Transverse colon (tissue), 4 donors: ENCODE measurements around the gene CDC16.

ENCODE experiments used
- CTCF ChIP-seq, 5 experiments: fragments of 200-600 bp in 3 of 5; fragments of 450-650 bp in 2 of 5; sonication (generic) in 3 of 5; IDR thresholded peaks; 1 replicate in 2 of 5; 2 replicates in 3 of 5; pipeline ENCODE4 v1.5.1; 2016 to 2017; ENCODE audit warnings: antibody characterized with exemption in 5 of 5, inconsistent platforms in 3 of 5, mild to moderate bottlenecking in 2 of 5, moderate library complexity in 1 of 5
- EP300 ChIP-seq: sonication (generic); formaldehyde crosslinking; IDR thresholded peaks from one replicate; pipeline ENCODE4 v1.6.1; 2017; ENCODE audit warnings: antibody characterized with exemption, low read depth
- POLR2A ChIP-seq: fragments of 450-650 bp; IDR thresholded peaks from one replicate; pipeline ENCODE4 v1.6.1; 2016; ENCODE audit warnings: antibody characterized with exemption, mild to moderate bottlenecking, moderate library complexity
- POLR2AphosphoS5 ChIP-seq, 3 donors: sonication (generic); formaldehyde crosslinking; IDR thresholded peaks; one replicate each; pipeline ENCODE4 v1.6.1; 2016; ENCODE audit warnings: antibody characterized with exemption in 3 of 3

GRCh38 chr13:114296448-114296847 is 61.8 kb downstream of the CDC16 start:
- TF ChIP-seq CTCF (IDR thresholded peaks at IDR 0.05) (no peak), POLR2A (no peak), EP300 (no peak), POLR2AphosphoS5 (IDR thresholded peaks at IDR 0.05) (no peak)
